Fibroblast of skin of right quadriceps (primary cell): ENCODE results near the gene CIT.
"Not testable (repeated sequence)": the region's sequence is repeated elsewhere in the genome, so short reads cannot be mapped to it uniquely, and the experiment has no call there.

ENCODE experiments used
- DNase-seq: peaks from one replicate; pipeline ENCODE4 v3.0.0-alpha.2; 2013

CIT gene

GRCh38 chr12:119673634-119674033 is 203.5 kb downstream of the CIT start:
- DNase-seq = no peak

GRCh38 chr12:119672194-119672593 is 204.9 kb downstream of the CIT start:
- no peak for DNase-seq

- no peak for DNase-seq
Measured at GRCh38 chr12:119671070-119671469, 206.1 kb downstream of the CIT start.

- DNase-seq = no peak
Measured at GRCh38 chr12:119669744-119670472, 207.2 kb downstream of the CIT start.

- DNase-seq = no peak
Measured at GRCh38 chr12:119668324-119668841, 208.7 kb downstream of the CIT start.

GRCh38 chr12:119667577-119668323 is 209.4 kb downstream of the CIT start, which contains the start of gene PRKAB1:
TSS of gene PRKAB1 (plus strand) at chr12:119668133. CDS start at chr12:119668245, 112 bp downstream.
- peak; percentile 96 for DNase-seq

- DNase-seq = no peak
Measured at GRCh38 chr12:119666900-119667576, 210.1 kb downstream of the CIT start.

- no peak for DNase-seq
Measured at GRCh38 chr12:119666226-119666795, 210.8 kb downstream of the CIT start.

- DNase-seq = no peak
Measured at GRCh38 chr12:119665164-119665929, 211.8 kb downstream of the CIT start.

GRCh38 chr12:119664642-119665041 is 212.5 kb downstream of the CIT start:
- DNase-seq = no peak

- no peak for DNase-seq
Measured at GRCh38 chr12:119661882-119662281, 215.2 kb downstream of the CIT start.

GRCh38 chr12:119660076-119660475 is 217.0 kb downstream of the CIT start:
- DNase-seq = no peak

GRCh38 chr12:119659289-119659897 is 217.7 kb downstream of the CIT start:
- peak; percentile 15 for DNase-seq

- not testable (repeated sequence) for DNase-seq
Measured at GRCh38 chr12:119658166-119658565, 219.0 kb downstream of the CIT start.

GRCh38 chr12:119657001-119657400 is 220.1 kb downstream of the CIT start:
- DNase-seq = not testable (repeated sequence)

- no peak for DNase-seq
Measured at GRCh38 chr12:119652665-119653064, 224.5 kb downstream of the CIT start.

- DNase-seq = peak; percentile 3
Measured at GRCh38 chr12:119649202-119649808, 227.8 kb downstream of the CIT start.

- no peak for DNase-seq
Measured at GRCh38 chr12:119645535-119646059, 231.5 kb downstream of the CIT start.

GRCh38 chr12:119644930-119645329 is 232.2 kb downstream of the CIT start:
- no peak for DNase-seq

GRCh38 chr12:119642986-119643385 is 234.1 kb downstream of the CIT start:
- no peak for DNase-seq
